Measurements from ENCODE around the gene CTBP2. TPM values are rescaled to one million over a fixed set of nuclear protein-coding genes. Genes with fewer than 3 reads are reported as not detected.

The CTBP2 gene
- total RNA-seq, 2 experiments from 2014 or later: 0.17 TPM; not detected in 1

DNA sequence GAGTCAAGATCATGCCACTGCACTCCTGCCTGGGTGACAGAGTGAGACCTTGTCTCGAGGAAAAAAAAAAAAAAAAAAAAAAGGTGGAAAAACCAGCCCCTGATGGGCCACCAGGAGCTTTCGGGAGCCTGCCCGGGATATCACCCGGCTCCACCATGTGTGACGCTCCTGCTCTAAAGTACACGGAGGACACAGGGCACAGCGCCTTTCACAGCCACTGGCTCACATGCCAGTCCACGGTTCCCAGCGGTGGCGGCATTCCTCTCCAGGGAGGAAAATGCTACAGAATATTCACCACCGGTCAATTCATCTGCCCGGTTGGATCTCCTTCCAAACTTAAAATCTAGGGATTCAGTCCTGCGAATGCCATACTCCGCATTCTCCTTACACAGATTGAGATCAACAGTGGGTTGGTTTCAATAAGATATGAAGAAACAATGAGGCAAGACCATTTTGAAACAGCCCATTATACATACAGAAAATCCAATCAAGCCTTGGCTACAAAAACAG is 81.2 kb downstream of the CTBP2 start:
- Histone ChIP-seq H3K9me3 (ENCODE audit: control insufficient read depth in 1 of 2, insufficient read depth in 1 of 2, low read length in 2 of 2) (peaks cover 0 to 7% of the 10 kb centered on the region in 2 experiments), H3K4me1 (ENCODE audit: insufficient read depth, low read length) (no peaks in the 10 kb centered on the region), H3K4me3 (ENCODE audit: low read length) (no peak overlapping the region), H3K27ac (ENCODE audit: low read depth in 1 of 2, low read length in 2 of 2) (no peak overlapping the region), H3K36me3 (ENCODE audit: insufficient read depth, low read length) (no peaks in the 10 kb centered on the region), H3K27me3 (ENCODE audit: control insufficient read depth in 1 of 2, insufficient read depth in 2 of 2, low read length in 2 of 2) (no peaks in the 10 kb centered on the region)
- Mint-ChIP-seq H3K9me3 (no peaks in the 10 kb centered on the region), H3K4me1 (ENCODE audit: low read depth) (no peaks in the 10 kb centered on the region), H3K36me3 (ENCODE audit: low read depth) (no peaks in the 10 kb centered on the region), H3K27me3 (peaks cover 6% of the 10 kb centered on the region), H3K4me3 (no peak overlapping the region), H3K27ac (no peak overlapping the region)
- TF ChIP-seq, protein P1, sequence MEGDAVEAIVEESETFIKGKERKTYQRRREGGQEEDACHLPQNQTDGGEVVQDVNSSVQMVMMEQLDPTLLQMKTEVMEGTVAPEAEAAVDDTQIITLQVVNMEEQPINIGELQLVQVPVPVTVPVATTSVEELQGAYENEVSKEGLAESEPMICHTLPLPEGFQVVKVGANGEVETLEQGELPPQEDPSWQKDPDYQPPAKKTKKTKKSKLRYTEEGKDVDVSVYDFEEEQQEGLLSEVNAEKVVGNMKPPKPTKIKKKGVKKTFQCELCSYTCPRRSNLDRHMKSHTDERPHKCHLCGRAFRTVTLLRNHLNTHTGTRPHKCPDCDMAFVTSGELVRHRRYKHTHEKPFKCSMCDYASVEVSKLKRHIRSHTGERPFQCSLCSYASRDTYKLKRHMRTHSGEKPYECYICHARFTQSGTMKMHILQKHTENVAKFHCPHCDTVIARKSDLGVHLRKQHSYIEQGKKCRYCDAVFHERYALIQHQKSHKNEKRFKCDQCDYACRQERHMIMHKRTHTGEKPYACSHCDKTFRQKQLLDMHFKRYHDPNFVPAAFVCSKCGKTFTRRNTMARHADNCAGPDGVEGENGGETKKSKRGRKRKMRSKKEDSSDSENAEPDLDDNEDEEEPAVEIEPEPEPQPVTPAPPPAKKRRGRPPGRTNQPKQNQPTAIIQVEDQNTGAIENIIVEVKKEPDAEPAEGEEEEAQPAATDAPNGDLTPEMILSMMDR (IDR thresholded peaks at IDR 0.05): no peak
- ChIA-PET CTCF (no interaction called here), POLR2A (no interaction called here)
- DNase-seq: no peak
- intact Hi-C loops (cut with DNase I, micrococcal nuclease): no loop called here
- no peak for ATAC-seq (ENCODE audit: poor library complexity)

DNA sequence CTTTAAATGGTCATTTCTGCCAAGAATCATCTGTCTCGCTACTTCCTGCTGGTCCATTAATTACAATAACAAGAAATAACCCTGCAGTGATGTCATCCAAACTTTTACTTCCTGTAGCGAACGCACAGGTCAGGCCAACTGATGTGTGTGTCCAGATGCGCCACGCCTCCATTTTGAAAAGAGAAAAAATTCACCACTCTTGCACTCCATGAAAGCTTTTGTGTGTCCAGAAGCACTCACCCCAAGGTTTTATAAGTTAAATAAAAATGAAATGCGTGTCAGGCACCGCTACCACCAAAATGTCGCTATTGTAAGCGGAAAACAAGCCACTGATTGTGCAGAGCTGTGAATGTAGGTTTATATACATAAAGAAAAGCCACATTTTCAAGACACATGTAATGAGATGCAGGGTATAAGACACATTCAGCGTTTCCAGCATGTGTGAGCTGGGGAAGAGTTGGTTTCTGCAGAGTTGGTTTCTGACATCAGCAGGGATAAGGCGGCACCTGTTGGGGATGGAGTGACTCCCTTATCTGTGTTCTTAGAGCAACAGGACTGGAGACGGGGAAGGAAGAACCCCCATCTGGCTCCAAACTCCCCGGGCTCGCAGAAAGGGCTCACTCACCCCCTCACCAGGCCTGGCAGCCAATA is 83.3 kb downstream of the CTBP2 start:
- H3K4me3 ChIP-seq (ENCODE audit: low read length): no peak overlapping the region
- no peaks in the 10 kb centered on the region for H3K36me3 ChIP-seq (ENCODE audit: insufficient read depth, low read length)
- peaks cover 0 to 7% of the 10 kb centered on the region in 2 experiments for H3K9me3 ChIP-seq (ENCODE audit: control insufficient read depth in 1 of 2, insufficient read depth in 1 of 2, low read length in 2 of 2)
- H3K4me1 ChIP-seq (ENCODE audit: insufficient read depth, low read length): no peaks in the 10 kb centered on the region
- CTCF ChIA-PET: no interaction called here
- no peak overlapping the region for H3K27ac ChIP-seq (ENCODE audit: low read depth in 1 of 2, low read length in 2 of 2)
- no peaks in the 10 kb centered on the region for H3K27me3 ChIP-seq (ENCODE audit: control insufficient read depth in 1 of 2, insufficient read depth in 2 of 2, low read length in 2 of 2)
- ATAC-seq (ENCODE audit: poor library complexity) (no peak), DNase-seq (no peak)
- Mint-ChIP-seq H3K4me1 (ENCODE audit: low read depth) (no peaks in the 10 kb centered on the region), H3K27me3 (peaks cover 6% of the 10 kb centered on the region), H3K27ac (no peak overlapping the region), H3K9me3 (no peaks in the 10 kb centered on the region), H3K36me3 (ENCODE audit: low read depth) (no peaks in the 10 kb centered on the region), H3K4me3 (no peak overlapping the region)
- TF ChIP-seq, protein P1 (IDR thresholded peaks at IDR 0.05): no peak
- POLR2A ChIA-PET: no interaction called here
- intact Hi-C loops (cut with DNase I, micrococcal nuclease): no loop called here

DNA sequence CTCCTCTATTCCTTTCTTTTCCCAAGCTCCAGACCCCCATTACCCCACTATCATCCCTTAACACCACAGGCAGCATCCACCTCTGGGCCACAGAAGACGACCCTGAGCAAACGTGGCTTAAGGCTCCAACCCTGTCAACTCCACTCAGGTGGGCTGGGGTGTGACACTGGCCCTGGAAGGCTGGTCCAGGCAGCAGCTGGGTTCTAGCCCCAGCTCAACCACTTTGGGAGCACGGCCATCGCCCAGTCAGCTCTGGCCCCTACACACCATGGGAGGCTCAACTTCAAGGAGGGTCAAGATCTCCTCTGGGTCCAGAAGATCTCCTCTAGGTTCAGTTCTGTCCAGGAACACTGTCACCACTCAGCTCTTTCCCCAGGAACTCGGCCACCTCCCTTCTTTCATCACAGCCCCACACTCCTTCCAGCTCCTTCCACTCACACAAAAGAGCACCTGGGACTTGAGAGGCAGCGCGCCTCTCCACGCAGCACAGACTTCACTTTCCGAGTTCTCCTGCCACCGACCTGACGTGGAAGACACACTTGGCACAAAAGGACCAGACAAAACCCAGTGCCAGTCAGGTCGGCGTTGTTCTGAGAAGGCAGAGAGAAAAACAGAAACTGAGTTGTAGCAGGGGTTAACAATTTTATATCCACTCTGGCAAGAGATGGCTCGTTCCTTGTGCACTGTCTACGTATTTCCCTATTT is 84.1 kb downstream of the CTBP2 start:
- DNase-seq: no peak
- Histone ChIP-seq H3K9me3 (ENCODE audit: control insufficient read depth in 1 of 2, insufficient read depth in 1 of 2, low read length in 2 of 2) (peaks cover 0 to 3% of the 10 kb centered on the region in 2 experiments), H3K27ac (ENCODE audit: low read depth in 1 of 2, low read length in 2 of 2) (no peak overlapping the region), H3K27me3 (ENCODE audit: control insufficient read depth in 1 of 2, insufficient read depth in 2 of 2, low read length in 2 of 2) (no peaks in the 10 kb centered on the region), H3K36me3 (ENCODE audit: insufficient read depth, low read length) (no peaks in the 10 kb centered on the region), H3K4me3 (ENCODE audit: low read length) (no peak overlapping the region), H3K4me1 (ENCODE audit: insufficient read depth, low read length) (no peaks in the 10 kb centered on the region)
- intact Hi-C loops (cut with DNase I, micrococcal nuclease): no loop called here
- ChIA-PET CTCF (no interaction called here), POLR2A (no interaction called here)
- Mint-ChIP-seq H3K27me3 (peaks cover 6% of the 10 kb centered on the region), H3K27ac (no peak overlapping the region), H3K4me3 (no peak overlapping the region), H3K9me3 (no peaks in the 10 kb centered on the region), H3K36me3 (ENCODE audit: low read depth) (no peaks in the 10 kb centered on the region), H3K4me1 (ENCODE audit: low read depth) (no peaks in the 10 kb centered on the region)
- no peak for ATAC-seq (ENCODE audit: poor library complexity)
- TF ChIP-seq, protein P1 (IDR thresholded peaks at IDR 0.05): no peak

All from CD4-positive, alpha-beta T cell (primary cell).